Astrocyte of the spinal cord (primary cell): ENCODE data around the gene RYK.

Experiments used
- DNase-seq: peaks from one replicate; pipeline ENCODE4 v3.0.0; 2011; ENCODE audit warnings: low read depth, low spot score
- H3K4me3 ChIP-seq: 2 replicates; pipeline ENCODE4 v1.5.1; 2011; ENCODE audit warnings: low read depth, mild to moderate bottlenecking, low read length, moderate library complexity
- CTCF ChIP-seq: IDR thresholded peaks from 2 replicates; pipeline ENCODE4 v1.5.1; 2012; ENCODE audit warnings: low read depth, mild to moderate bottlenecking, low read length, inconsistent platforms
- in situ Hi-C: cut with HindIII; loops from 2 replicates; pipeline ENCODE4 v1.10.0; 2017; ENCODE audit warnings: low sequenced_read_pairs

RYK gene

GRCh38 chr3:134145183-134145582 lies 105.5 kb downstream of the RYK start:
- no peak for TF ChIP-seq CTCF
- H3K4me3 ChIP-seq: no peak overlapping the region
- DNase-seq: no peak
- in situ Hi-C loops: no loop called here

GRCh38 chr3:134144694-134145093 lies 106.0 kb downstream of the RYK start:
- no peak for DNase-seq
- TF ChIP-seq CTCF: no peak
- in situ Hi-C loops: no loop called here
- no peak overlapping the region for H3K4me3 ChIP-seq

GRCh38 chr3:134143828-134144401 lies 106.7 kb downstream of the RYK start:
- no peak for TF ChIP-seq CTCF

GRCh38 chr3:134136604-134137003 lies 114.1 kb downstream of the RYK start:
- in situ Hi-C loops: no loop called here
- no peak for DNase-seq
- no peak overlapping the region for H3K4me3 ChIP-seq
- no peak for TF ChIP-seq CTCF

More at GRCh38 chr3:134143828-134144401, 106.7 kb downstream of the RYK start:
- H3K4me3 ChIP-seq: no peak overlapping the region
- in situ Hi-C loops: no loop called here
- DNase-seq: no peak

- in situ Hi-C loops: no loop called here
- DNase-seq: no peak
These were observed 115.8 kb downstream of the RYK start for GRCh38 chr3:134134698-134135415.

GRCh38 chr3:134134240-134134639 lies 116.4 kb downstream of the RYK start:
- no peak for TF ChIP-seq CTCF
- in situ Hi-C loops: no loop called here
- DNase-seq: no peak
- no peak overlapping the region for H3K4me3 ChIP-seq

More at GRCh38 chr3:134134698-134135415, 115.8 kb downstream of the RYK start:
- no peak overlapping the region for H3K4me3 ChIP-seq
- TF ChIP-seq CTCF: no peak
